Upper lobe of left lung (tissue), 6 donors: ENCODE results near the gene MEMO1. TPM values are rescaled to one million over a fixed set of nuclear protein-coding genes. Genes with fewer than 3 reads are reported as not detected.

Experiments
- ATAC-seq, 2 donors: fragments of 200-7000 bp; cut with Tn5 transposase; one replicate each; pipeline ENCODE4 v1.9.1; 2022; ENCODE audit warnings: mild to moderate bottlenecking in 2 of 2, moderate library complexity in 2 of 2; ENCODE audit not compliant: low FRiP score in 2 of 2
- DNase-seq, 2 donors: peaks; one replicate each; pipeline ENCODE4 v3.0.0-alpha.2; 2019 to 2020
- H3K27ac ChIP-seq, 4 donors: fragments of 200-600 bp; sonication (generic); one replicate each; pipeline ENCODE4 v1.5.1; 2016 to 2019
- H3K27me3 ChIP-seq, 4 donors: fragments of 200-600 bp; sonication (generic); one replicate each; pipeline ENCODE4 v1.5.1; 2017 to 2019
- H3K36me3 ChIP-seq, 4 donors: fragments of 200-600 bp; sonication (generic); one replicate each; pipeline ENCODE4 v1.5.1; 2016 to 2019
- H3K4me1 ChIP-seq, 4 donors: fragments of 200-600 bp; sonication (generic); one replicate each; pipeline ENCODE4 v1.5.1; 2018 to 2019
- H3K4me3 ChIP-seq, 4 donors: fragments of 200-600 bp; sonication (generic); one replicate each; pipeline ENCODE4 v1.5.1; 2017 to 2019; ENCODE audit warnings: mild to moderate bottlenecking in 2 of 4, moderate library complexity in 1 of 4
- H3K9me3 ChIP-seq, 4 donors: fragments of 200-600 bp; sonication (generic); one replicate each; pipeline ENCODE4 v1.5.1; 2018 to 2019
- EP300 ChIP-seq, 4 donors: sonication (generic); formaldehyde crosslinking; IDR thresholded peaks; one replicate each; pipeline ENCODE4 v1.5.1; 2017; ENCODE audit warnings: antibody characterized with exemption in 4 of 4, control low read depth in 2 of 4
- POLR2A ChIP-seq, 4 donors: fragments of 450-650 bp; IDR thresholded peaks; one replicate each; pipeline ENCODE4 v1.5.1; 2016 to 2017; ENCODE audit warnings: antibody characterized with exemption in 4 of 4, mild to moderate bottlenecking in 2 of 4
- POLR2AphosphoS5 ChIP-seq, 2 donors: sonication (generic); formaldehyde crosslinking; IDR thresholded peaks; one replicate each; pipeline ENCODE4 v1.5.1; 2017; ENCODE audit warnings: antibody characterized with exemption in 2 of 2
- WGBS, 2 donors: methylation state at CpG; one replicate each; pipeline ENCODE4 v1.1.5; 2017 to 2018; 5-methylcytosine and 5-hydroxymethylcytosine counted together
- total RNA-seq, 6 donors: library from RNA; depleted of rRNA in 4 of 6; stranded (reverse); fragments of >200 nt in 4 of 6; gene quantifications; one replicate each; pipeline versions ENCODE4 v1.1.0 to v1.2.1, GENCODE V29; 2016 to 2021
- TF ChIP-seq, protein P1 (sequence below), 6 experiments: fragments of 450-650 bp in 4 of 6; fragments of 200-600 bp in 2 of 6; sonication (generic) in 2 of 6; IDR thresholded peaks; one replicate each; pipeline ENCODE4 v1.5.1; 2016 to 2019; ENCODE audit warnings: antibody characterized with exemption in 6 of 6
- donor health status: DM: no; HTN: no; CAD: no; lungs with moderate emphysema.
- donor health status: DM: no; HTN: yes; CAD: no; lungs with severe emphysema.

MEMO1 gene
- total RNA-seq, 6 donors from 2014 or later, result 12.7 to 32.3 (median 23.6) TPM

GRCh38 chr2:31998731-31999383 lies 12.0 kb downstream of the MEMO1 start:
- Histone ChIP-seq H3K27ac (no peak overlapping the region), H3K4me1 (peaks cover 0 to 9% (median 4%) of the 10 kb centered on the region in 4 donors), H3K27me3 (no peaks in the 10 kb centered on the region), H3K4me3 (no peak overlapping the region), H3K36me3 (no peaks in the 10 kb centered on the region), H3K9me3 (no peaks in the 10 kb centered on the region)
- WGBS, 2 donors, result 84 to 86% methylated on average over 4 of the region's 4 CpGs
- ATAC-seq (no peak), DNase-seq (no peak)
- TF ChIP-seq EP300 (IDR thresholded peaks at IDR 0.05) (no peak), POLR2AphosphoS5 (IDR thresholded peaks at IDR 0.05) (no peak), POLR2A (IDR thresholded peaks at IDR 0.05) (no peak)
- TF ChIP-seq, protein P1, sequence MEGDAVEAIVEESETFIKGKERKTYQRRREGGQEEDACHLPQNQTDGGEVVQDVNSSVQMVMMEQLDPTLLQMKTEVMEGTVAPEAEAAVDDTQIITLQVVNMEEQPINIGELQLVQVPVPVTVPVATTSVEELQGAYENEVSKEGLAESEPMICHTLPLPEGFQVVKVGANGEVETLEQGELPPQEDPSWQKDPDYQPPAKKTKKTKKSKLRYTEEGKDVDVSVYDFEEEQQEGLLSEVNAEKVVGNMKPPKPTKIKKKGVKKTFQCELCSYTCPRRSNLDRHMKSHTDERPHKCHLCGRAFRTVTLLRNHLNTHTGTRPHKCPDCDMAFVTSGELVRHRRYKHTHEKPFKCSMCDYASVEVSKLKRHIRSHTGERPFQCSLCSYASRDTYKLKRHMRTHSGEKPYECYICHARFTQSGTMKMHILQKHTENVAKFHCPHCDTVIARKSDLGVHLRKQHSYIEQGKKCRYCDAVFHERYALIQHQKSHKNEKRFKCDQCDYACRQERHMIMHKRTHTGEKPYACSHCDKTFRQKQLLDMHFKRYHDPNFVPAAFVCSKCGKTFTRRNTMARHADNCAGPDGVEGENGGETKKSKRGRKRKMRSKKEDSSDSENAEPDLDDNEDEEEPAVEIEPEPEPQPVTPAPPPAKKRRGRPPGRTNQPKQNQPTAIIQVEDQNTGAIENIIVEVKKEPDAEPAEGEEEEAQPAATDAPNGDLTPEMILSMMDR (IDR thresholded peaks at IDR 0.05), result no peak

DNA sequence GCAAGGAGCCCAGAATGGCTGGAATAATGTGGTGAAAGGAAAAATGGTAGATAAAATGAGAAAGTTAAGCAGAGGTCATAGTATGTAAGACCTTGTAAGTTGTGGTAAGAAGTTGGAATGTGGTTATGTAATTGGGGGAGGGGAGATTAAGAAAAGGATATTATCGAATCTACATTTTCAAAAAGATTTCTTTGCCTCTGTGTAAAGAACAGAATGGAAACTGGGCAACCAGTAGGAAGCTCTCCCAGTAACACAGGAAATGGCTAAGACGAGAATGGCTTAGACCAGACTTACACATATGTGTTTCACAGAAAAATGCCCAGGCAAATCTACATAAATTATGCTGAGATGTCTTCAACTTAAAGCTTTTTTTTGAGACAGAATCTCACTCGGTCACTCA lies 13.2 kb downstream of the MEMO1 start:
- DNase-seq (no peak), ATAC-seq (no peak)
- Histone ChIP-seq H3K4me3 (no peak overlapping the region), H3K4me1 (peaks cover 0 to 9% (median 4%) of the 10 kb centered on the region in 4 donors), H3K9me3 (no peaks in the 10 kb centered on the region), H3K27me3 (no peaks in the 10 kb centered on the region), H3K27ac (no peak overlapping the region), H3K36me3 (no peaks in the 10 kb centered on the region)
- 69 to 73% methylated on average over 3 of the region's 3 CpGs for WGBS, 2 donors
- no peak for TF ChIP-seq POLR2AphosphoS5 (IDR thresholded peaks at IDR 0.05)
- TF ChIP-seq, protein P1 (IDR thresholded peaks at IDR 0.05), result no peak
- no peak for TF ChIP-seq POLR2A (IDR thresholded peaks at IDR 0.05)
- TF ChIP-seq EP300 (IDR thresholded peaks at IDR 0.05), result no peak

DNA sequence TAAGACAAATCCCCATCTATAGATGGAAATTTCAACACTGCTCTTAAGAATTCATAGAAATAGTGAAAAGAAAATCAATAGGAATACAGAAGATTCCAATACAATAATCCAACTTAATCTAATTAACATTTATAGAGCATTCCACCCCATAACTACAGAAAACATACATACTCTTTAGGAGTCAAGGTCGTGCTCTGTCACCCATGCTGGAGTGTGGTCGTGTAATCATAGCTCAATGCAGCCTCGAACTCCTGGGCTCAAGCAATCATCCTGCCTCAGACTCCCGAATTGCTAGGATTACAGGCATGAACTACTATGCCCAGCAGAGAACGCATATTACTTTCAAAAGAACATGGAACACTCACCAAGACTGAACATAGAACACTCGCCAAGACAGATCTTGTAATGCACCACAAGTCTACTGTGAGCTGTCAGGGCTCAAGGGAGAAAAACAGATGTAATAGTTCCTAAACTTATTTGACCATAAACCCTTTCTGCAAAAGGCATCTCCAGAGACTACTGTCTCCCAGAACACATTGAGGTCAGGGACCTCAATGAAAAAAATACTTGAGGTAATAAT lies 14.1 kb downstream of the MEMO1 start:
- 92 to 94% methylated on average over 6 of the region's 6 CpGs for WGBS, 2 donors
- DNase-seq, result no peak
- ATAC-seq, result no peak
- H3K4me1 ChIP-seq, result peaks cover 0 to 9% (median 4%) of the 10 kb centered on the region in 4 donors
- no peak overlapping the region for H3K4me3 ChIP-seq
- no peaks in the 10 kb centered on the region for H3K36me3 ChIP-seq
- TF ChIP-seq POLR2A (IDR thresholded peaks at IDR 0.05), result no peak
- TF ChIP-seq, protein P1 (IDR thresholded peaks at IDR 0.05), result no peak
- H3K9me3 ChIP-seq, result no peaks in the 10 kb centered on the region
- H3K27me3 ChIP-seq, result no peaks in the 10 kb centered on the region
- H3K27ac ChIP-seq, result no peak overlapping the region

DNA sequence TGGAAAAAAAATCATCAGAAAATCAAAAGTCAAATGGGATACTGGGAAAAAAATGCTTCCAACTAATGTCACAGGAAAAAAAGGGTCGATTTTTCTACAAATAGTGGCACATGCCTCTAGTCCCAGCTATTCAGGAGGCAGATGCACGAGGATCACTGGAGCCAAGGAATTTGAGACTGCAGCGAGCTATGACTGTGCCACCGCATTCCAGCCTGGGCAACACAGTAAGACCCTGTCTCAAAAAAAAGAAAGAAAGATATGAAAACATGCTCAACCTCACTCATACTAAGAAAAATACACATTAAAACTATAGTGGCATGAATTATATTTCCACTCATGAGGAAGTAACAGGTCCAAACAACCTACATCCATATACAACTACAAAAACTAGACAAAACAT lies 17.9 kb downstream of the MEMO1 start:
- 83 to 94% methylated on average over 4 of the region's 4 CpGs for WGBS, 2 donors
- Histone ChIP-seq H3K4me3 (no peak overlapping the region), H3K9me3 (no peaks in the 10 kb centered on the region), H3K36me3 (no peaks in the 10 kb centered on the region), H3K27me3 (no peaks in the 10 kb centered on the region), H3K4me1 (peaks cover 0 to 10% (median 3%) of the 10 kb centered on the region in 4 donors), H3K27ac (no peak overlapping the region)
- no peak for TF ChIP-seq EP300 (IDR thresholded peaks at IDR 0.05)
- TF ChIP-seq POLR2AphosphoS5 (IDR thresholded peaks at IDR 0.05), result no peak
- TF ChIP-seq, protein P1 (IDR thresholded peaks at IDR 0.05), result no peak
- no peak for TF ChIP-seq POLR2A (IDR thresholded peaks at IDR 0.05)
- DNase-seq, result no peak
- no peak for ATAC-seq
